Trophoblast cell (in vitro differentiated cells and primary cell): ENCODE results near the gene WDR7.

Source experiments
- DNase-seq, 2 donors: peaks; one replicate each; pipeline ENCODE4 v3.0.0-alpha.2; 2016
- H2AFZ ChIP-seq: 2 replicates; pipeline ENCODE4 v1.6.1; 2013; ENCODE audit warnings: low read length, moderate library complexity, mild to moderate bottlenecking; ENCODE audit not compliant: insufficient read depth, poor library complexity
- H2AK5ac ChIP-seq: 2 replicates; pipeline ENCODE4 v1.6.1; 2013; ENCODE audit warnings: mild to moderate bottlenecking, low read length
- H2BK120ac ChIP-seq: 2 replicates; pipeline ENCODE4 v1.6.1; 2013; ENCODE audit warnings: low read length, mild to moderate bottlenecking, moderate library complexity; ENCODE audit not compliant: insufficient read depth, poor library complexity
- H2BK12ac ChIP-seq: 2 replicates; pipeline ENCODE4 v1.6.1; 2013; ENCODE audit warnings: mild to moderate bottlenecking, low read length, moderate library complexity
- H2BK5ac ChIP-seq: 2 replicates; pipeline ENCODE4 v1.6.1; 2013; ENCODE audit warnings: low read length, low read depth, moderate library complexity, mild to moderate bottlenecking; ENCODE audit not compliant: poor library complexity
- H3K14ac ChIP-seq: 2 replicates; pipeline ENCODE4 v1.6.1; 2013; ENCODE audit warnings: mild to moderate bottlenecking, low read length
- H3K18ac ChIP-seq: 2 replicates; pipeline ENCODE4 v1.6.1; 2013; ENCODE audit warnings: mild to moderate bottlenecking, low read length
- H3K23ac ChIP-seq: 2 replicates; pipeline ENCODE4 v1.6.1; 2013; ENCODE audit warnings: low read length
- H3K27ac ChIP-seq: 2 replicates; pipeline ENCODE4 v1.5.1; 2013; ENCODE audit warnings: low read depth, mild to moderate bottlenecking, inconsistent platforms, low read length, moderate library complexity
- H3K27me3 ChIP-seq: 2 replicates; pipeline ENCODE4 v1.6.1; 2013; ENCODE audit warnings: inconsistent platforms, mild to moderate bottlenecking, low read length, moderate library complexity; ENCODE audit not compliant: insufficient read depth
- H3K36me3 ChIP-seq, 2 experiments: 1 replicate in 1 of 2; 2 replicates in 1 of 2; pipeline ENCODE4 v1.6.1; 2013; ENCODE audit warnings: low read length in 2 of 2, mild to moderate bottlenecking in 2 of 2, moderate library complexity in 1 of 2; ENCODE audit not compliant: insufficient read depth in 2 of 2, control insufficient read depth in 1 of 2
- H3K4ac ChIP-seq: 2 replicates; pipeline ENCODE4 v1.6.1; 2013; ENCODE audit warnings: low read depth, mild to moderate bottlenecking, low read length, moderate library complexity
- H3K4me1 ChIP-seq, 2 experiments: 1 replicate in 1 of 2; 2 replicates in 1 of 2; pipeline ENCODE4 v1.6.1; 2013; ENCODE audit warnings: low read length in 2 of 2, mild to moderate bottlenecking in 2 of 2, moderate library complexity in 1 of 2; ENCODE audit not compliant: insufficient read depth in 2 of 2, control insufficient read depth in 1 of 2
- H3K4me2 ChIP-seq: 2 replicates; pipeline ENCODE4 v1.6.1; 2013; ENCODE audit warnings: inconsistent platforms, mild to moderate bottlenecking, low read length, moderate library complexity
- H3K4me3 ChIP-seq: 2 replicates; pipeline ENCODE4 v1.5.1; 2013; ENCODE audit warnings: mild to moderate bottlenecking, low read depth, low read length, inconsistent platforms
- H3K79me1 ChIP-seq: one replicate; pipeline ENCODE4 v1.6.1; 2013; ENCODE audit warnings: low read length
- H3K79me2 ChIP-seq: 2 replicates; pipeline ENCODE4 v1.6.1; 2013; ENCODE audit warnings: low read length, mild to moderate bottlenecking; ENCODE audit not compliant: control insufficient read depth, insufficient read depth, poor library complexity
- H3K9ac ChIP-seq: 2 replicates; pipeline ENCODE4 v1.6.1; 2013; ENCODE audit warnings: mild to moderate bottlenecking, low read length
- H3K9me3 ChIP-seq: 2 replicates; pipeline ENCODE4 v1.6.1; 2013; ENCODE audit warnings: low read depth, mild to moderate bottlenecking, control low read depth, inconsistent platforms, low read length; ENCODE audit not compliant: insufficient read depth
- H4K12ac ChIP-seq: 2 replicates; pipeline ENCODE4 v1.6.1; 2013; ENCODE audit warnings: low read depth, mild to moderate bottlenecking, low read length, moderate library complexity
- H4K8ac ChIP-seq: 2 replicates; pipeline ENCODE4 v1.6.1; 2013; ENCODE audit warnings: low read depth, mild to moderate bottlenecking, low read length, moderate library complexity
- H4K91ac ChIP-seq: one replicate; pipeline ENCODE4 v1.6.1; 2013; ENCODE audit warnings: low read depth, mild to moderate bottlenecking, low read length, moderate library complexity
- WGBS: extraction: QIAGEN DNeasy Blood & Tissue Kit; methylation state at CpG from one replicate; pipeline ENCODE4 v1.1.7; 2013; ENCODE audit warnings: missing lambda C conversion rate; ENCODE audit not compliant: insufficient read length, insufficient coverage; ENCODE audit errors: extremely low coverage; 5-methylcytosine and 5-hydroxymethylcytosine counted together

Gene WDR7

DNA sequence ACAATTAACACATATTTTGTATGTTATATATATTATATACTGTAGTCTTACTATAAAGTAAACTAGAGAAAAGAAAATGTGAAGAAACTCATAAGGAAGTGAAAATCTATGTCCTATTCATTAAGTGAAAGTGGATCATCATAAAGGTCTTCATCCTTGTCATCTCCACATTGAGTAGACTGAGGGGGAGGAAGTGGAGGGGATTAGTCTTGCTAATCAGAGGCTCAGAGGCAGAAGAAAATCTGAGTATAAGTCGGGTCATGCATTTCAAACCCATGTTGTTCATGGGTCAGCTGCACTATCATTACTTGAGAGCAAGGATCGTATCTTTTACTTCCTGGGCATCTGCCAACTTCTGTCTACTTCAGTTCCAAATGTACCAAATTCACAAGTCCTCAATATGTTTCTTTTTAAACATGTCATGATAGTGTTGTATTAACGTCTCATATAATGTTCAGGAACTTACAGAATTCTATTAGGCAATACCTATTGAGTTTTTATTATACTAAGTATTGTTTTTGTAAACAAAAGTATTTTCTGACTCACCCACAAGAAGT, 286.8 kb downstream of the WDR7 start:
- H2BK12ac ChIP-seq: no peak overlapping the region

DNA sequence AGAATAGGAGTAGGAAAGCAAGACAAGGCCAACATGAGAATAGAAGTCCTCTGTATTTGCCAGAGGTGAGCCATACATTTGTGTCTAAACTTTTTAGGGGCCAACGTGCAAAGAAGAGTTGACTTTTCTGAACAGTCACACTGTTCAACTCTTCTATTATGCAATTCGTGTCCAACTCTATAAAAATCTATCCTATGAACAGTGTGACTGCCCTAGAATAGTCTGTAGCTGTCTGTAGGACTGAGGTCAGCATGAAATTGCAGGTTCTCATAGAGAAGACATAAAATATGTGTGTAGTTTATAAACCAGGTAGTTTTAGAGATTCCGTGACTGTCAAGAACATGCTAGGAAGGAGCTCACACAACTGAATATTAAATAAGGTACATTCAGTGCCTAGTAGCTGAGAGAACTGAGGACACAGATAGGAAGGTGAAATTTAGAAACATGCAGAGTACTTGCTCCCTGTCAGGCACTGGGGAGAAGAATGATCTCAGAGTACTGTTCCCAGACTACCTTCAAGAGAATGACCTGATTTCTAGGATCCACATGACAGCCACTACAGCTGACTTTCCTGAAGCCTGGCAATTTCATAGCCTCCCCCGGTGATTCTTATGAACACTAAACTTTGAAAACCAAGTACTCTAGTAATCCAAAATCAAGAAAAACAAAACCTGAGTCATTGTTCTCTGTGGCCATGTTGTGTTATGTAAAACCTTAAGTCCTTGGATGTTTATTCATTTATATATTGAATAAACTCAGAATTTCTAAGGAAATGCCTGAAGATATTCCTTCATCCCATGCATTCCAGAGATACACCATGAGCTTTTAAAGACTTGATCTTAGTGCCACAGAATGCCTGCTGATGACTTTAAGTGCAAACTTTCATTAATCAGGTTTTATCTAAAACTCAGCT, 294.3 kb downstream of the WDR7 start:
- Histone ChIP-seq H2BK120ac (no peak overlapping the region), H3K79me1 (no peaks in the 10 kb centered on the region), H3K14ac (no peak overlapping the region), H3K27me3 (no peaks in the 10 kb centered on the region), H4K91ac (no peak overlapping the region), H3K9ac (no peak overlapping the region), H3K27ac (no peak overlapping the region), H3K23ac (no peak overlapping the region), H3K4me3 (no peak overlapping the region), H3K36me3 (no peaks in the 10 kb centered on the region), H2BK5ac (no peak overlapping the region), H4K12ac (no peak overlapping the region), H3K4me1 (peaks cover 0 to 3% of the 10 kb centered on the region in 2 experiments), H3K9me3 (no peaks in the 10 kb centered on the region), H2BK12ac (no peak overlapping the region), H3K4ac (no peak overlapping the region), H3K79me2 (no peaks in the 10 kb centered on the region), H3K4me2 (no peak overlapping the region), H2AK5ac (no peak overlapping the region), H3K18ac (no peak overlapping the region), H2AFZ (no peak overlapping the region), H4K8ac (no peak overlapping the region)
- WGBS: no CpG with 5 or more reads among the region's 4 CpGs
- DNase-seq: no peak

More for the DNA sequence above, 286.8 kb downstream of the WDR7 start:
- no peak overlapping the region for H3K27ac ChIP-seq
- no peak overlapping the region for H3K23ac ChIP-seq
- H2AK5ac ChIP-seq: no peak overlapping the region
- no peak overlapping the region for H3K9ac ChIP-seq
- WGBS: no CpG with 5 or more reads among the region's 3 CpGs
- peaks cover 0 to 3% of the 10 kb centered on the region in 2 experiments for H3K4me1 ChIP-seq
- no peak overlapping the region for H2BK120ac ChIP-seq
- DNase-seq: no peak
- no peaks in the 10 kb centered on the region for H3K27me3 ChIP-seq
- H3K9me3 ChIP-seq: no peaks in the 10 kb centered on the region
- H2BK5ac ChIP-seq: no peak overlapping the region
- no peak overlapping the region for H2AFZ ChIP-seq
- H4K12ac ChIP-seq: no peak overlapping the region
- H3K36me3 ChIP-seq: no peaks in the 10 kb centered on the region
- H3K79me2 ChIP-seq: no peaks in the 10 kb centered on the region
- no peak overlapping the region for H4K8ac ChIP-seq
- no peak overlapping the region for H4K91ac ChIP-seq
- no peak overlapping the region for H3K14ac ChIP-seq
- no peak overlapping the region for H3K4me3 ChIP-seq
- H3K4me2 ChIP-seq: no peak overlapping the region
- H3K18ac ChIP-seq: no peak overlapping the region
- H3K4ac ChIP-seq: no peak overlapping the region
- no peaks in the 10 kb centered on the region for H3K79me1 ChIP-seq

DNA sequence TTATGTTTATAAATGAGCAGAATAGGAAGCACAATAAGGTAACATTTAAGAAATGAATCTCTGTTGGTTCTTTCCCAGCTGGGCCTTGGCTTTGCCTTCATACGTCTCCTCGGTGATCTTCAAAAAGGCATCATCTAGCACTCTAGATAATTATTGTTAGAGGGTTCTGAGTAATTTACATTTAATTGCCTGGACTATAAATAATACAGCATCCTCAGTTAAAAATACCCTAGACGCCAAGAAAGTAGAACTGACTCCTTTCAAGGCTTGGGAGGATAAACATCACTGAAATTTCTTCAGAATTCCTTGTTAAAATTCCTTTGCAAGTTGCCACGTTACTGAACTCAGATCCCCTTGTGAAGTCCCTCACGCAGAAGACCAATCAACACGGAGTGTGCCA, 296.1 kb downstream of the WDR7 start:
- Histone ChIP-seq H3K27ac (no peak overlapping the region), H2AFZ (no peak overlapping the region), H3K36me3 (no peaks in the 10 kb centered on the region), H3K4me2 (no peak overlapping the region), H2BK12ac (no peak overlapping the region), H2BK120ac (no peak overlapping the region), H3K18ac (no peak overlapping the region), H3K79me2 (no peaks in the 10 kb centered on the region), H2AK5ac (no peak overlapping the region), H2BK5ac (no peak overlapping the region), H4K8ac (no peak overlapping the region), H3K79me1 (no peaks in the 10 kb centered on the region), H4K91ac (no peak overlapping the region), H3K23ac (no peak overlapping the region), H3K4me1 (peaks cover 0 to under 1% of the 10 kb centered on the region in 2 experiments), H4K12ac (no peak overlapping the region), H3K4me3 (no peak overlapping the region), H3K14ac (no peak overlapping the region), H3K27me3 (no peaks in the 10 kb centered on the region), H3K9ac (no peak overlapping the region), H3K9me3 (no peaks in the 10 kb centered on the region), H3K4ac (no peak overlapping the region)
- DNase-seq: no peak
- WGBS: no CpG with 5 or more reads among the region's 6 CpGs

GRCh38 chr18:56952026-56952425, 300.9 kb downstream of the WDR7 start:
- no peak overlapping the region for H3K4me2 ChIP-seq
- H3K9ac ChIP-seq: no peak overlapping the region
- no peak overlapping the region for H3K18ac ChIP-seq
- no peaks in the 10 kb centered on the region for H3K36me3 ChIP-seq
- H2BK12ac ChIP-seq: no peak overlapping the region
- H2AK5ac ChIP-seq: no peak overlapping the region
- no peak overlapping the region for H3K14ac ChIP-seq
- H2BK5ac ChIP-seq: no peak overlapping the region
- DNase-seq: no peak
- H2AFZ ChIP-seq: no peak overlapping the region
- H3K79me1 ChIP-seq: no peaks in the 10 kb centered on the region
- WGBS: no CpG with 5 or more reads among the region's 6 CpGs
- no peak overlapping the region for H3K4me3 ChIP-seq
- no peak overlapping the region for H4K8ac ChIP-seq
- no peak overlapping the region for H2BK120ac ChIP-seq
- no peak overlapping the region for H3K4ac ChIP-seq
- H3K9me3 ChIP-seq: no peaks in the 10 kb centered on the region
- H4K12ac ChIP-seq: no peak overlapping the region
- H4K91ac ChIP-seq: no peak overlapping the region
- no peaks in the 10 kb centered on the region for H3K4me1 ChIP-seq
- no peak overlapping the region for H3K27ac ChIP-seq
- H3K23ac ChIP-seq: no peak overlapping the region
- no peaks in the 10 kb centered on the region for H3K27me3 ChIP-seq
- H3K79me2 ChIP-seq: no peaks in the 10 kb centered on the region
